Measurements from ENCODE around the gene USP26.
"Not testable (repeated sequence)": the region's sequence is repeated elsewhere in the genome, so short reads cannot be mapped to it uniquely, and the experiment has no call there.

USP26 gene

DNA sequence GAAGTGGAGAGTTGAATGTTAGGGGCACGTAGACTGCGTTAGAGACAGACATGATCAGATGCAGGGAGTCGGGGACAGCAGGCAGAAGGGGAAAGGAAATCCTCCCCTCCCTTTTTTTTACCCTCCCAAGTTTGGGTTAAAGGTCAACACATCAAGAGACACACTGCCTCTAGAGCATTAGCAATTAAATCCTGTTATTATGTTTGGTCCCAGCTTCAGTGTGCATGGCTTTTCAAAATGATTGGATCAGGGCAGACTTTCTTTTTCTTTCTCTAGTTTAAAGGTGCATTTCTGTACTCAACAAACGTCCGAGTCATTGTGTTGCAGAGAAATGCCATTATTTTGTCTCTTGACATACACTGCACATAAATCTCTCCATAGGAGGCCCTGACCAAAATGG is 63.9 kb downstream of the USP26 start:
- DNase-seq = no peak

DNA sequence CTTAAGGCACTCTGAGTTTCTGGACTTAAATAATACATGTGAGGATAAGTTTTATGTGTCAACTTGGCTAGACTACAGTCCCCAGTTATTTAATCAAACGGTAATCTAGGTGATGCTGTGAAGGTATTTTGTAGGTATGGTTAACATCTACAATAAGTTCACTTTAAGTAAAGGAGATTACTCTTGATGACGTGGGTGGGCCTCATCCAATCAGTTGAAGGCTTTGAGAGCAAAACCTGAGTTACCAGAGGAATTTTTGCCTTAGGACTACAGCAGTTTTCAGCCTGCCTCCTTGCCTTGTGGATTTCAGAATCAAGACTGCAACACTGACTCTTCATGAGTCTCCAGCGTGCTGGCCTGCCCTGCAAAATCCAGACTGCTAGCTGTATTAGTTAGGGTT is 78.7 kb downstream of the USP26 start:
- no peak for DNase-seq

DNA sequence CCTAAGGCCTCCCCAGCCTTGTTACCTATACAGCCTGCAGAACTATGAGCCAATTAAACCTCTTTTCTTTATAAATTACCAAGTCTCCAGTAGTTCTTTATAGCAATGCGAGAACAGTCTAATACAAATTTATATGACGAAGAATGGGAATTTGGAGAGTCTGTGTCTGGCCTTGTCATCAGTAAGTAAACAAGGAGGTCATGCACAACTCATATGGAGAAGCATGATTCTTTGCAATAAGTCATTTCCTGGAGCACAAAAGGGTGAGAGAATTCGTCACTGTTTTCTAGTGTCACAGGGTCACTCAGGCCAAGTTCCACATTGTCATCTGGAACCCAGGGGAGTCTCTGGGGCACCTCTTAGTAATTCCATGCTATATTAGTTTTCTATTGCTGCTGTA is 89.5 kb downstream of the USP26 start:
- no peak for DNase-seq

DNA sequence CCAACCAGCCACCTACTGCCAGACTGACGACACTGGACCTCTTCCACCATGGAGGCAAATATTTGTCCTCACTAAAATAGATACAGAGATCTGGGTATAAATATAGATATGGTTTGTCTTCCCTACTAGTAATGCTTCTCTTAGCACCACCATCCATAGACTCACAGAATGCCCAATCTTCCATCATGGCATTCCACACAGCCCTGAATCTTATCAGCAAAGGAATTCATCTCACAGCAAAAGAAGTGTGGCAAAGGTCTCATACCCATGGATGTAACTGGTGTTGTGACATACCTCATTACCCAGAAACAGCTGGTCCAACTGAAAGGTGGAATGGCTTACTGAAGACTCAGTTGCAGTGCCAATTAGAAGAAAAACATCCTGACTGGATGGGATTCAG is 91.3 kb downstream of the USP26 start:
- no peak for DNase-seq

DNA sequence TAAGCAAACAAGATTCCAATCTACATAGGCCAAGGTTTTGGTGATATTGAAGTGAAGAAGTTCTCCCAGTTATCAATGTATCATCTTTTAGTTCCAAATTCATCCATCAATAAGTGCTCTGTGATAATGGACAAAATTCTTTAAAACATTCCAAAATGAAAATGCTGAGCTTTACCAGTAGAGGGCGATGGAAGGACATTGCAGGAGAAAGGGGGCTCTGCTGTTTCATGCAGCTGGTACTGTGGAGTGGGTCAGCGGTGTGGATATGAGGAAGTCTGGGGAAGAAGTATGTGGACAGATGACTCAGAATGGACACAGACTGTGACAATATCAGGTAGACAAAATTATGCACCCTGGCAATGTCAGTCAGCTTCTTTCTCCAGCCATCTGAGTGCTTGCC is 91.9 kb downstream of the USP26 start:
- DNase-seq = no peak

DNA sequence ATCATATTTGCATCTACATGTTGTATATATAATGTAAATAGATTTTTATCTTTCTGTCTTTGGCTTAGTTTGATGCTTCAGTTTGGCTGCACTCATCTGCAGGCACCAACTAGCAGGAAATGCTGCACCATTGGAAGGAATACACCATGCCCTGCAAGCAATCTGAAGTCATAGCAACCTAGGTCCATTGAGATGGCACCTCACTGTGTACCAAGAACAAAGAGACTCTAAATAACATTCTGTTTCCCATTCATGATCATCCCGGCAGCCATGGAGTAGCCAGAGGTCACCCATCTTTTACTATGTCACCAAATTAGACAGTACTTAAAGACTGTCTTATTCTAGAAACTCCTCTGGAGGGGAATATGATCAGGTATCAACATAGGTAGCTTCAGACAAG is 97.7 kb downstream of the USP26 start:
- no peak for DNase-seq

DNA sequence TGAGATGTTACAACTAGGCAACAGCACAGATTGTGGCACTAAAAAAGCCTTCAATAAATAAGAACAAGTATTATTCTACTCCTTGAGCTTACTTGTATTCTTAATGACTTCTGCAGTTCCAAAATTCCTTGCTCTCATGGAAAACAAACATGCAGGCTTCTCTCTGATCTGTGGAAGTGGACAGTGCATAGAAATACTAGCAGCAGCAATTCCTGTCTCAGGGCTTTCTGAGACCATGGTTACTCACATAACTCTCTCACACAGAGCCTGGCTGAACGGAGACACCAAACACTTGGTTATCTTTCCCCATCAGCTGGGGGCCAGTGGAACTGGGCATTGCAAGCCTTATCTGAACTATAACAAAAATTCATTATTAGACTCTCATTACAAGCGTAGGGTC is 106.1 kb downstream of the USP26 start:
- no peak for DNase-seq

DNA sequence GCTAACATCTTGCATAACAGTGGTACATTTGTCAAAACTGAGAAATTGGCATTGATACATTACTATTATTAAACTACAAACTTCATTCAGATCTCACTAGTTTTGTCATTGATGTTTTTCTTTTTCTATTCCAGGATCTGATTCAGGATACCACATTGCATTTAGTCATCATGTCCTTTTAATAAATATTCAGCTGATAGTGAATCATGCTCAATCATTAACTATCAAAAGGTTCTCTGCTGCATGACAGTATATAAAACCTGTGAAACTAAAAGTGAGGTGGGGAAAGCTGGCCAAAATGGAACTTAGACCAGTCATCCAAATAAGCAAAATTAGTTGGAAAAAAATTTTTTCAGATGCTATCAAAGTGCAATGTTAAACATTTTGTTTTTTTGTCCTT is 110.4 kb downstream of the USP26 start:
- no peak for DNase-seq

DNA sequence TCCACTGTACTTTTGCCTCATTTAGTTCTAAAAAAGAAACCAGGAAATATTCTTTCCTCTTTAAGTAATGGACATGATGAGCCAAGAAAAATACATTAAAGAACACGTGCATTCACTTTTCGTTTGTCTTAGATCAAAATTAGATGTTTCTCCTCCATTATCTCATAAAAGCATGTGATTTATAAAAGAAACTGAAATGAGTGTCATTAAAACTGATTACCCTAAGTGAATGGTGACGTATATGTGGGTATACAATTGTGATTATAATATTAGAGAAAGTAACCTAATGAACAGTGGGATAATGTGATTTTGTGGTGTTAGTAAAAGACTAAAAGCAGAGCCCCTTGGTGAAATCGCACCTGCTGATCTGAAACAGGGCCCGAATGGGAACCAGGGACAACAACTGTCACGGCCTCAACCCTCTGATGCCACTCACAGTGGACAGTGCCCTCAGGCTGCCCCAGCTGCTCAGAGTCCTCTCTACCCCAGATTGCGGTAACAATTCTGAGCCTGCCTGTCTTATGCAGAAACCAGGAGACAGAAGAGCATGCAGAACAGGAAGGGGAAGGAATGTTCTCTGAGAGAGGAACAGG is 112.8 kb downstream of the USP26 start:
- no peak for DNase-seq

DNA sequence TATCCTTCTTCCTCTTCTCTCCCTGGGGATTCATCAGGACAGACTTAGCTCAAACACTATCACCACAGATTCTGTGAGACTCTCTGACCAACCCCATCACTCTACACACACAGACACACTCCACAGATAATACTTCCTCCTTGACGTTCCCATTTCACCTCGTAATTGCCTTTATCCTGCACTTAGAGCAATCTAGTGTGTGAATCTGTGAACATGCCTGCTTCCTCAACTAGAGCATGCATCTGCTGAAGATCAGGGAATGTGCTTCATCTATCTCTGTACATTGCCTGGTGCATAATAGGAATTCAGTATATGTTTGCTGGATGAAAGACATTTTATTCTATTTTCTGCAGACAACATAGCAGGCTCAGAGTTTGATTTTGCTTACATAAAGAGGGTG is 113.4 kb downstream of the USP26 start:
- no peak for DNase-seq

DNA sequence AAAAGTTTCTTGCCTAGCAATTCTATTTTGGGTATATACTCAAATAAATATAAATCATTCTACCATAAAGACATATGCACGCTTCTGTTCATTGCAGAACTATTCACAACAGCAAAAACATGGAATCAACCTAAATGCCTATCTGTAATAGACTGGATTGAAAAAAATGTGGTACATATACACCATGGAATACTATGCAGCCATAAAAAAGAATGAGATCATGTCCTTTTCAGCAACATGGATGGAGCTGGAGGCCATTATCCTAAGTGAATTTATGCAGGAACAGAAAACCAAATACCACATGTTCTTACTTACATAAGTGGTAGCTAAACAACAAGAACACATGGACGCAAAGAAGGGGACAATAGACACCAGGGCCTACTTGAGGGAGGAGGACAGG is 116.9 kb downstream of the USP26 start:
- not testable (repeated sequence) for DNase-seq

All from CD4-positive, alpha-beta T cell treated with Interferon alpha-2 for 1 hour (primary cell).